Measurements from ENCODE around the gene GALNT6. TPM values are rescaled to one million over a fixed set of nuclear protein-coding genes. Genes with fewer than 3 reads are reported as not detected.

Gene GALNT6
- total RNA-seq, 1 experiment from 2014 or later = 190 TPM

GRCh38 chr12:51346581-51346980, 44.6 kb downstream of the GALNT6 start, which contains the start of gene CELA1:
TSS of gene CELA1 (minus strand) at chr12:51346679. CDS start at chr12:51346638, 41 bp downstream.
- peaks cover 18% of the 10 kb centered on the region for H3K4me1 Mint-ChIP-seq (ENCODE audit: low read depth, unreplicated experiment)
- no peak within 1 kb of the TSS for H3K4me3 Mint-ChIP-seq (ENCODE audit: unreplicated experiment)
- BruUV-seq (replicated peaks) = no TSS peak
- H3K27ac Mint-ChIP-seq (ENCODE audit: unreplicated experiment) = no peak within 1 kb of the TSS
- Histone ChIP-seq H3K9me3 (no peaks in the 10 kb centered on the region), H3K4me3 (ENCODE audit: low read depth, low read length) (no peak within 1 kb of the TSS), H3K27me3 (replicated peaks; ENCODE audit: control insufficient read depth, insufficient read depth, low read length) (no peaks in the 10 kb centered on the region), H3K4me1 (peaks cover 11% of the 10 kb centered on the region; the same call in 1 of the 2 replicates), H3K36me3 (ENCODE audit: control insufficient read depth, insufficient read depth, low read length) (no peaks in the 10 kb centered on the region; the same call in 1 of the 2 replicates)
- H3K9me3 Mint-ChIP-seq (ENCODE audit: unreplicated experiment) = no peaks in the 10 kb centered on the region
- H3K27me3 Mint-ChIP-seq (ENCODE audit: insufficient read depth, unreplicated experiment) = no peaks in the 10 kb centered on the region
- no peak for TF ChIP-seq CTCF (IDR thresholded peaks at IDR 0.05; ENCODE audit: insufficient read depth in 1 of 2, low read depth in 1 of 2, low read length in 1 of 2, severe bottlenecking in 1 of 2, unreplicated experiment in 1 of 2)
- intact Hi-C loops (cut with micrococcal nuclease; ENCODE audit: unreplicated experiment) = loop anchor here (10.0 kb wide), 1 partner anchor 522 kb away; no protein-coding TSS in a partner anchor
- ChIA-PET POLR2A (no interaction called here), CTCF (no interaction called here)
- no peak for DNase-seq
- peaks cover 8% of the 10 kb centered on the region for H3K36me3 Mint-ChIP-seq (ENCODE audit: insufficient read depth, unreplicated experiment)

- H3K36me3 ChIP-seq (ENCODE audit: control insufficient read depth, insufficient read depth, low read length) = no peaks in the 10 kb centered on the region; the same call in 1 of the 2 replicates
- CTCF ChIA-PET = interaction anchor here (0.6 to 0.8 kb wide), 2 partner anchors 76 to 100 kb away, joined by 3 read pairs; no protein-coding TSS in a partner anchor
- intact Hi-C loops (cut with micrococcal nuclease; ENCODE audit: unreplicated experiment) = loop anchor here (10.0 kb wide), 1 partner anchor 521 kb away; no protein-coding TSS in a partner anchor
- H3K27me3 Mint-ChIP-seq (ENCODE audit: insufficient read depth, unreplicated experiment) = no peaks in the 10 kb centered on the region
- no peaks in the 10 kb centered on the region for H3K27me3 ChIP-seq (replicated peaks; ENCODE audit: control insufficient read depth, insufficient read depth, low read length)
- H3K9me3 Mint-ChIP-seq (ENCODE audit: unreplicated experiment) = no peaks in the 10 kb centered on the region
- H3K36me3 Mint-ChIP-seq (ENCODE audit: insufficient read depth, unreplicated experiment) = peaks cover 3% of the 10 kb centered on the region
- TF ChIP-seq CTCF (IDR thresholded peaks at IDR 0.05; ENCODE audit: insufficient read depth in 1 of 2, low read depth in 1 of 2, low read length in 1 of 2, severe bottlenecking in 1 of 2, unreplicated experiment in 1 of 2) = no peak
- BruUV-seq (replicated peaks) = no TSS peak
- no peak for DNase-seq
- peaks cover 25% of the 10 kb centered on the region for H3K4me1 Mint-ChIP-seq (ENCODE audit: low read depth, unreplicated experiment)
- H3K4me3 ChIP-seq (ENCODE audit: low read depth, low read length) = no peak overlapping the region
- peaks cover 15% of the 10 kb centered on the region for H3K4me1 ChIP-seq
- POLR2A ChIA-PET = interaction anchor here (0.7 to 0.9 kb wide), 2 partner anchors 13 to 76 kb away, joined by 3 read pairs; partner anchors contain the start of gene SMAGP
- H3K4me3 Mint-ChIP-seq (ENCODE audit: unreplicated experiment) = no peak overlapping the region
- H3K27ac Mint-ChIP-seq (ENCODE audit: unreplicated experiment) = no peak overlapping the region
- no peaks in the 10 kb centered on the region for H3K9me3 ChIP-seq
Observed at GRCh38 chr12:51345681-51346080, 45.5 kb downstream of the GALNT6 start.

- no peaks in the 10 kb centered on the region; the same call in 1 of the 2 replicates for H3K36me3 ChIP-seq (ENCODE audit: control insufficient read depth, insufficient read depth, low read length)
- TF ChIP-seq CTCF (IDR thresholded peaks at IDR 0.05; ENCODE audit: insufficient read depth in 1 of 2, low read depth in 1 of 2, low read length in 1 of 2, severe bottlenecking in 1 of 2, unreplicated experiment in 1 of 2) = no peak
- no peaks in the 10 kb centered on the region for H3K27me3 ChIP-seq (replicated peaks; ENCODE audit: control insufficient read depth, insufficient read depth, low read length)
- POLR2A ChIA-PET = interaction anchor here (1.1 kb wide), 1 partner anchor 337 kb away, joined by 3 read pairs; no protein-coding TSS in a partner anchor
- H3K36me3 Mint-ChIP-seq (ENCODE audit: insufficient read depth, unreplicated experiment) = no peaks in the 10 kb centered on the region
- CTCF ChIA-PET = interaction anchor here (0.5 to 1.3 kb wide), 2 partner anchors 74 to 1602 kb away, joined by 4 to 13 read pairs; partner anchors contain the start of gene TMBIM6
- no peaks in the 10 kb centered on the region for H3K27me3 Mint-ChIP-seq (ENCODE audit: insufficient read depth, unreplicated experiment)
- H3K4me3 ChIP-seq (ENCODE audit: low read depth, low read length) = no peak overlapping the region
- peaks cover 12% of the 10 kb centered on the region for H3K4me1 ChIP-seq
- no peaks in the 10 kb centered on the region for H3K9me3 Mint-ChIP-seq (ENCODE audit: unreplicated experiment)
- intact Hi-C loops (cut with micrococcal nuclease; ENCODE audit: unreplicated experiment) = loop anchor here (10.0 kb wide), 1 partner anchor 518 kb away; no protein-coding TSS in a partner anchor
- no TSS peak for BruUV-seq (replicated peaks)
- no peak overlapping the region for H3K27ac Mint-ChIP-seq (ENCODE audit: unreplicated experiment)
- no peak for DNase-seq
- H3K4me1 Mint-ChIP-seq (ENCODE audit: low read depth, unreplicated experiment) = peaks cover 25% of the 10 kb centered on the region
- H3K9me3 ChIP-seq = no peaks in the 10 kb centered on the region
- H3K4me3 Mint-ChIP-seq (ENCODE audit: unreplicated experiment) = no peak overlapping the region
Observed at GRCh38 chr12:51343201-51343600, 48.0 kb downstream of the GALNT6 start.
